Mammary epithelial cell (primary cell): ENCODE results near the gene SOX8.

Source experiments
- CTCF ChIP-seq, 2 donors: IDR thresholded peaks in 1 of 2; conservative IDR thresholded peaks in 1 of 2; 2 replicates each; pipeline ENCODE4 v1.5.1; 2011 to 2012; ENCODE audit warnings: inconsistent platforms in 2 of 2, low read length in 2 of 2, mild to moderate bottlenecking in 2 of 2, control low read depth in 1 of 2, low read depth in 1 of 2; ENCODE audit not compliant: insufficient read depth in 1 of 2; ENCODE audit errors: extremely low read depth in 1 of 2
- EZH2 ChIP-seq: IDR thresholded peaks from 2 replicates; pipeline ENCODE4 v1.6.1; 2012; ENCODE audit warnings: low read length, inconsistent platforms, borderline replicate concordance

- TF ChIP-seq CTCF (conservative IDR thresholded peaks at IDR 0.05 in 1 of 2, IDR thresholded peaks at IDR 0.05 in 1 of 2; ENCODE audit: extremely low read depth in 1 of 2, insufficient read depth in 1 of 2, low read depth in 1 of 2, low read length in 2 of 2) (no peak), EZH2 (no peak)
These were observed 45.9 kb downstream of the SOX8 start for GRCh38 chr16:1027501-1027815.
